Measurements from ENCODE around the gene CHRNB1.
"Not testable (repeated sequence)": the region's sequence is repeated elsewhere in the genome, so short reads cannot be mapped to it uniquely, and the experiment has no call there.

Gene CHRNB1

DNA sequence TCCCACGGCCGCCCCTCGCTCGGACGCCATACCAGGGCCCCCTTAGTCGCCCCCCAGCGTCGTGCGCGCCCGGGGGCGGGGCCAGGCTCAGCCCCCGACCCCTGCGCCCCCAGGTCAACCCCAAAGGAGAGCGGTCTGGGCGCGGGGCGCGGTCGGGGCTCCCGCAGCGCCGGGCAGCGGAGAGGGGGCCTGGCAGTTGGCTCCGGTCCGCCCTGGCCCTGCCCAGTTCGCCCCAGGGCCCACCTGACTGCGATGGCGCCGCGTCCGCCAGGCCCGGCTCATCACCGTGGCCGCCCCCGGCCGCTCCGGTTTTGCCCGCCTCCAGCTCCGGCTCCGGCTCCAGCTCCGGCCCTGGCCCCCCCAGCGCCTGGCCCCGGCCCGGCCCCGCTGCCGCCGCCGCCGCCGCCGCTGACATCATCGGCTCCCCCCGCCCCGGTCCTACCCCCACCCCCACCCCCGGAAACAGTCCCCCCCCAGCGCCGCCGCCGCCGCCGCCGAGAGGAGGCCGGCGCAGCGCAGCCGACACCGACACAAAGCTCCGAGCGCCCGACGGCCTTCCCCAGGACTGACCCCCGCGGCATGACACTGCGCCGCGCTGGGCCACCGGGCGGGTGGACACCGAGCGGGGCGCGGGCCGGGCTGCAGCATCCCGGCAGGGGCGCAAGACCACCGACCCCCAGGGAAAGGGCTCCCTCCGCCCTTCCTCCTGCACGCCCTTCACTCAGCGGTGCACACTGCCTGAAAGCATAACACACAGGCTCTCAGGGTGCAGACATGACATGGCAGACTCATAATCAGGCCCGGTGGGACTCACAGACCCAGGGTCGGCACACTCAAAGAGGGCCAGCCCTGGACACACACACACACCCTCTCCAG is 34.6 kb downstream of the CHRNB1 start, which contains the start of gene ZBTB4:
ZBTB4 (minus strand) TSS at position 419 of the 876 bp plus-strand sequence. CDS start 12,830 bp downstream, outside the sequence.
- TF ChIP-seq CTCF (conservative IDR thresholded peaks at IDR 0.05; ENCODE audit: control insufficient read depth, insufficient read depth, low read depth, low read length): no peak
- peak; percentile 22 for DNase-seq (ENCODE audit: low read depth)
- peak within 1 kb of the TSS; percentile 68 for H3K4me3 ChIP-seq (ENCODE audit: control insufficient read depth, low read depth, low read length)

DNA sequence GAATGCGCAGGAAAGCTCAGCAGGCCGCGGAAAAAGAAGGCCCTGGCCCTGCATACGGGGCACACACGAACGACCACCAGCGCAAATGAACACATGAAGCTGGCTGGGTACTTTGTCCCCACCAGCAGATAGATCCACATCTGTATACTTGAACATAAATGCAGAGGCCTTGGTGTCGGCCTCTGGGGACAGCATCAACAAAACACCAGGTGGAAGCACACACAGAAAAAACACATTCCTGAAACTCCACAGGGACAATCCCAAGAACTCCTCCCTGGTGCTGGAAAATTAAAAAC is 35.2 kb downstream of the CHRNB1 start:
- no peak for TF ChIP-seq CTCF (conservative IDR thresholded peaks at IDR 0.05; ENCODE audit: control insufficient read depth, insufficient read depth, low read depth, low read length)
- DNase-seq (ENCODE audit: low read depth): peak; percentile 11
- H3K4me3 ChIP-seq (ENCODE audit: control insufficient read depth, low read depth, low read length): peak overlapping the region; percentile 50

GRCh38 chr17:7481275-7481674 is 36.4 kb downstream of the CHRNB1 start, which contains the start of gene SLC35G6:
SLC35G6 (plus strand) TSS chr17:7481446; CDS start chr17:7481517, 71 bp downstream.
- not testable (repeated sequence) for H3K4me3 ChIP-seq (ENCODE audit: control insufficient read depth, low read depth, low read length); DNase-seq (ENCODE audit: low read depth)

GRCh38 chr17:7481842-7482741 is 37.2 kb downstream of the CHRNB1 start:
- DNase-seq (ENCODE audit: low read depth); H3K4me3 ChIP-seq (ENCODE audit: control insufficient read depth, low read depth, low read length): not testable (repeated sequence)

- DNase-seq (ENCODE audit: low read depth): not testable (repeated sequence)
- H3K4me3 ChIP-seq (ENCODE audit: control insufficient read depth, low read depth, low read length): peak overlapping the region; percentile 72
Measured at GRCh38 chr17:7482742-7483088, 37.9 kb downstream of the CHRNB1 start.

GRCh38 chr17:7483255-7484066 is 38.6 kb downstream of the CHRNB1 start:
- H3K4me3 ChIP-seq (ENCODE audit: control insufficient read depth, low read depth, low read length): peak overlapping the region; percentile 72
- TF ChIP-seq CTCF (conservative IDR thresholded peaks at IDR 0.05; ENCODE audit: control insufficient read depth, insufficient read depth, low read depth, low read length): no peak
- peak; percentile 91 for DNase-seq (ENCODE audit: low read depth)

DNA sequence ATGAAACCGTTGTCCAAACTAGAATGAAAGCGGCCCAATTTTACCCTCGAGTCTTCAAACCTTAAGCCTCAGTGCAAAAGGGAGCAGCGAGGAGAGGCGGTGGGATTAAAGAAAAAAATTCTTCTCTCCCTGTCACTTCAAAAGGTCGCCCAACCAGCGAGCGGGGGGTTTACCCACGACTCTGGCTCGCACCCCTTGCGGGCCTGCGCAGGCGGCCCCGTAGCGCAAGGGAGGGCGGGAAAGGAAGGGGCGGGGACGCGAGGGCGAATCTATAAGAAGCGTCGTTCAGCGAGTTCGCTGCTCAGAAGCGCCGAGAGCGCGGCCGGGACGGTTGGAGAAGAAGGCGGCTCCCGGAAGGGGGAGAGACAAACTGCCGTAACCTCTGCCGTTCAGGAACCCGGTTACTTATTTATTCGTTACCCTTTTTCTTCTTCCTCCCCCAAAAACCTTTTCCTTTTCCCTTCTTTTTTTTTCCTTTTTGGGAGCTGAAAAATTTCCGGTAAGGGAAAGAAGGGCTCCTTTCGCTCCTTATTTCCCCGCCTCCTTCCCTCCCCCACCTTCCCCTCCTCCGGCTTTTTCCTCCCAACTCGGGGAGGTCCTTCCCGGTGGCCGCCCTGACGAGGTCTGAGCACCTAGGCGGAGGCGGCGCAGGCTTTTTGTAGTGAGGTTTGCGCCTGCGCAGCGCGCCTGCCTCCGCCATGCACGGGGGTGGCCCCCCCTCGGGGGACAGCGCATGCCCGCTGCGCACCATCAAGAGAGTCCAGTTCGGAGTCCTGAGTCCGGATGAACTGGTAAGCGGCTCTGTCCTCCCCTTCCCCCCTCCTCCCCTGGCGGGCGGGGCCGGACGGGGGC is 39.4 kb downstream of the CHRNB1 start, which contains the start of gene POLR2A:
POLR2A (plus strand) TSS at position 300 of the 852 bp plus-strand sequence.
- DNase-seq (ENCODE audit: low read depth): peak; percentile 98
- peak within 1 kb of the TSS; percentile 72 for H3K4me3 ChIP-seq (ENCODE audit: control insufficient read depth, low read depth, low read length)
- no peak for TF ChIP-seq CTCF (conservative IDR thresholded peaks at IDR 0.05; ENCODE audit: control insufficient read depth, insufficient read depth, low read depth, low read length)
